Measurements from ENCODE around the gene TUBB4A. TPM values are rescaled to one million over a fixed set of nuclear protein-coding genes. Genes with fewer than 3 reads are reported as not detected.
"Not testable (repeated sequence)": the region's sequence is repeated elsewhere in the genome, so short reads cannot be mapped to it uniquely, and the experiment has no call there.

Gene TUBB4A
- 2.3 and 3.0 TPM in 2 replicates for total RNA-seq

DNA sequence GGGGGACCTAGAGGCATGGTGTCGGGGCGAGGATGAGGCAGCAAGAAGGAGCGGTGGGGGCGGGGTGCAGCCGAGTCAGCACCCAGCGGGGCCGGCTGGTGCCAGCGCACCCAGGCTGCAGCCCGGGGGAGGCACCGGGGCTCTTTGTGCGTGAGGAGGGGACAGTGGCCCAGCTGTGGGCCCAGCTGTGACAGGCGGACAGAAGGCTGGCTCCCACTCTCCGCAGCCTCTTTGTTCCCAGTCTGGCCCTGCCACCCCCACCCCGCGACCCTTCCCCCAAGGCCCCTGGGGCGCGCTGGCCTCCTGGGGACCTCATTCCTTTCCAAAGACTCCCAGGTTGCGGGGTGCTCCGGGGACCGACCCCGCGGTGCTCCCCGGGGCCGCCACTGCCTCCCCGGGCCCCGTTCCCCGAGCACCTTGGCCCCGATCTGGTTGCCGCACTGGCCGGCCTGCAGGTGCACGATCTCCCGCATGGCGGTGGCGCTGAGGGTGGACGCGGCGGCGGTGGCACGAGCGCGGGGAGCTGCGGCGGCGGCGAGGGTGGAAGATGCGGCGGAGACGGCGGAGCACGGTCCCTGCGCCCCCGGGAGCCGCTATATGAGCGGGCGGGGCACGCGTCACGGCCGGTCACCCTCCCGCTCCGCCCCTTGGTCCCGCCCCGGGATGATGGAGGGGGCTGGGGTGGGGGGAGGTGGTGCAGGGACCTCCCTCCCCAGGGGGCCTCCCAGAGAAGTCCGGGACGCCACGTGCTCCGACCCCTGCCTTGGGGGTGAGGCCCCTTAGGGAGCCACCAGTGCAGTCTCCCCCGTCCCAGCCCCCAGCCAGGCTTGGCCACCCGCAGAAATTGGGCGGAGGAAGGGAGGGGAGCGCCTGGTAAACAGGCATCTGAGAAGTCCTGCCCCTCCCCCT lies at the start of gene TUBB4A:
TSS of gene TUBB4A (minus strand) at position 570 of the 909 bp plus-strand sequence. CDS start at position 473, 97 bp downstream.
- Mint-ChIP-seq H3K4me1 (ENCODE audit: low read depth) (peaks cover 21% of the 10 kb centered on the region), H3K4me3 (peak within 1 kb of the TSS; percentile 82), H3K27me3 (ENCODE audit: insufficient read depth) (peaks cover 18% of the 10 kb centered on the region), H3K27ac (no peak within 1 kb of the TSS), H3K9me3 (no peaks in the 10 kb centered on the region), H3K36me3 (ENCODE audit: low read depth) (no peaks in the 10 kb centered on the region)
- DNase-seq (ENCODE audit: low spot score): peak; percentile 31
- intact Hi-C loops (cut with micrococcal nuclease): loop anchor here (1.0 kb wide), 2 partner anchors 14 to 42 kb away; no protein-coding TSS in a partner anchor

DNA sequence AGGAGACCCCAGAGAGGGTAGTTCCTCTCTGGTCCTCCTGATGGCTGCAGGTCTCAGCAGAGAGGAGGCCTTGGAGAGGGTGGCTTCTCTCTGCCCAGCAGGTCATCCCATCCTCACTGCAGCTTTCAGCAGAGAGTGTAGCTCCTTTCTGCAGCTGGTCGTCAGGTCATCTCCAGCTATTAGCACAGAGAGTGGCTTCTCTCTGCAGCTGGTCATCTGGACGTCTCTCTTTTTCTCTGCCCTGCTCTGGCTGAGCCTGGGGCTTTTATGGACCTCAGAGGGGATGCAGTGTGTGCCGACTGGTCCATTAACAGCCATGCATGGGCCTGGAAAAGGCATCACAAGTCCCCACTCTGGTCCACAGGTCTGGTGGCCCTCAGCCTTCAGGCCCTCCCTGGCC lies 49.0 kb upstream of the TUBB4A start:
- peaks cover 7% of the 10 kb centered on the region for H3K4me1 Mint-ChIP-seq (ENCODE audit: low read depth)

DNA sequence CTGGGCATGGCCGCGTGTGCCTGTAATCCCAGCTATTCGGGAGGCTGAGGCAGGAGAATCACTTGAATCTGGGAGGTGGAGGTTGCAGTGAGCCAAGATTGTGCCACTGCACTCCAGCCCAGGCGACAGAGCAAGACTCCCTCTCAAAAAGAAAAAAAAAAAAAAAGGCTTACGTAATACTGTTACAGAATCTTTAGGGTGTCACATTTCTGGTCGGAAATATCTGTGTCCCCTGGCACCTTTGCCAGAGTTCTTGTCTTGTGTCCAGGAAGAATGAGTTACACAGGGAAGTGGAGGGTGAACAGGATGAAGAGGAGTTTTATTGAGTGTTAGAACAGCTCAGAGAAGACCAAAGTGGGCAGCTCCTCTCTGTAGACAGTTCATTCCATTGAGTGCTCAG lies 48.6 kb upstream of the TUBB4A start:
- intact Hi-C loops (cut with micrococcal nuclease): loop anchor here (5.0 to 10.0 kb wide), 2 partner anchors 33 to 64 kb away; no protein-coding TSS in a partner anchor
- DNase-seq (ENCODE audit: low spot score); H3K9me3 Mint-ChIP-seq; H3K4me3 Mint-ChIP-seq; H3K27ac Mint-ChIP-seq; H3K27me3 Mint-ChIP-seq (ENCODE audit: insufficient read depth); H3K36me3 Mint-ChIP-seq (ENCODE audit: low read depth); H3K4me1 Mint-ChIP-seq (ENCODE audit: low read depth): not testable (repeated sequence)

More for the DNA sequence above, 49.0 kb upstream of the TUBB4A start:
- H3K9me3 Mint-ChIP-seq: peaks cover 5% of the 10 kb centered on the region
- H3K36me3 Mint-ChIP-seq (ENCODE audit: low read depth): no peaks in the 10 kb centered on the region
- DNase-seq (ENCODE audit: low spot score): no peak
- peaks cover 8% of the 10 kb centered on the region for H3K27me3 Mint-ChIP-seq (ENCODE audit: insufficient read depth)
- no peak overlapping the region for H3K27ac Mint-ChIP-seq
- H3K4me3 Mint-ChIP-seq: no peak overlapping the region
- intact Hi-C loops (cut with micrococcal nuclease): loop anchor here (5.0 to 10.0 kb wide), 2 partner anchors 34 to 64 kb away; no protein-coding TSS in a partner anchor

GRCh38 chr19:6543866-6544347 lies 41.8 kb upstream of the TUBB4A start:
- intact Hi-C loops (cut with micrococcal nuclease): no loop called here
- H3K36me3 Mint-ChIP-seq (ENCODE audit: low read depth): no peaks in the 10 kb centered on the region
- H3K27ac Mint-ChIP-seq: no peak overlapping the region
- H3K4me1 Mint-ChIP-seq (ENCODE audit: low read depth): peaks cover 13% of the 10 kb centered on the region
- no peak for DNase-seq (ENCODE audit: low spot score)
- H3K9me3 Mint-ChIP-seq: peaks cover 5% of the 10 kb centered on the region
- peaks cover 3% of the 10 kb centered on the region for H3K27me3 Mint-ChIP-seq (ENCODE audit: insufficient read depth)
- H3K4me3 Mint-ChIP-seq: no peak overlapping the region

DNA sequence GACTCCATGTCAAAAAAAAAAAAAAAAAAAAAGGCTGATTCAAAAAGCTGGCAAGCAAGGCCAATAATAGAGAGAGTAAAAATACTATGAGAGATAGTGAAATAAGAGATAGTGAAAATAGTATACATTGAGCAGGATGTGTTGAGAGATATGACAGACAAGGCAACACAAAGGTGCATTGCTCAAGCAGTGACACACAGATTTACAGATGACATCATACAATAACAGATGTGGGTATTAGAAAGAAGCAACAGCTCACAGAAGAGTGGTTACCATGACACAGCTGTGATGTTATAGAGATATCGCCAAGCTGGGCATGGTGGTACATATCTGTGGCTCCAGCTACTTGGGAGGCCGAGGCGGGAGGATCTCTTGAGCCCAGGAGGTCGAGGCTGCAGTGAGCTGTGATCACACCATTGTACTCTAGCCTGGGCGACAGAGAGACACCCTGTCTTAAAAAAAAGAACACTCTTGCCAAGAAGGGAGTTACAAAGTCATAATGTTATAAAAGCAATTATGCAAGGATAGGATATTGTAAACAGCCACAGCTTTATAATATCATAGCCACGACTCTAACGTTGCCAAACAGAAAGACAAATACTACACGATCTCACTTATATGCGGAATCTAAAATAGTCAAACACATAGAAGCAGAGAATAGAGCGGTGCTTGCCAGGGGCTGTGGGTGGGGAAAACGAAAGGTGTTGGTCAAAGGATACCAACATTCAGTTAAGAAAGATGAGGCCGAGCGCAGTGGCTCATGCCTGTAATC lies 39.0 kb upstream of the TUBB4A start:
- intact Hi-C loops (cut with micrococcal nuclease): no loop called here
- H3K4me3 Mint-ChIP-seq: no peak overlapping the region
- peaks cover 1% of the 10 kb centered on the region for H3K27me3 Mint-ChIP-seq (ENCODE audit: insufficient read depth)
- no peak overlapping the region for H3K27ac Mint-ChIP-seq
- peaks cover 7% of the 10 kb centered on the region for H3K36me3 Mint-ChIP-seq (ENCODE audit: low read depth)
- peaks cover 17% of the 10 kb centered on the region for H3K4me1 Mint-ChIP-seq (ENCODE audit: low read depth)
- DNase-seq (ENCODE audit: low spot score): no peak
- H3K9me3 Mint-ChIP-seq: no peaks in the 10 kb centered on the region

DNA sequence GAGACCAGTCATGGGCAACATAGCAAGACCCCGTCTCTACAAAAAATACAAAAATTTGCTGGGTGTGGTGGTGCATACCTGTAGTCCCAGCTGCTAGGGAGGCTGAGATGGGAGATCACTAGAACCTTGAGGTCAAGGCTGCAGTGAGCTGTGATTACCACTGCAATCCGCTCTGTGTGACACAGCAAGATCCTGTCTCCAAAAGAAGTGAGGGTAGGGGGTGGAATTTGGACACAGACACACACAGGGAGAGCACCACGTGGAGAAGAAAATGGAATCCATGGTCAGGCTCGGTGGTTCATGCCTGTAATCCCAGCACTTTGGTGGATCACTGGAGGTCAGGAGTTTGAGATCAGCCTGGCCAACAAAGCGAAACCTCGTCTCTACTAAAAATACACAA lies 37.4 kb upstream of the TUBB4A start:
- Mint-ChIP-seq H3K4me3 (no peak overlapping the region), H3K36me3 (ENCODE audit: low read depth) (peaks cover 11% of the 10 kb centered on the region), H3K4me1 (ENCODE audit: low read depth) (peaks cover 27% of the 10 kb centered on the region), H3K27ac (no peak overlapping the region), H3K9me3 (no peaks in the 10 kb centered on the region), H3K27me3 (ENCODE audit: insufficient read depth) (peaks cover 2% of the 10 kb centered on the region)
- DNase-seq (ENCODE audit: low spot score): no peak
- intact Hi-C loops (cut with micrococcal nuclease): no loop called here

DNA sequence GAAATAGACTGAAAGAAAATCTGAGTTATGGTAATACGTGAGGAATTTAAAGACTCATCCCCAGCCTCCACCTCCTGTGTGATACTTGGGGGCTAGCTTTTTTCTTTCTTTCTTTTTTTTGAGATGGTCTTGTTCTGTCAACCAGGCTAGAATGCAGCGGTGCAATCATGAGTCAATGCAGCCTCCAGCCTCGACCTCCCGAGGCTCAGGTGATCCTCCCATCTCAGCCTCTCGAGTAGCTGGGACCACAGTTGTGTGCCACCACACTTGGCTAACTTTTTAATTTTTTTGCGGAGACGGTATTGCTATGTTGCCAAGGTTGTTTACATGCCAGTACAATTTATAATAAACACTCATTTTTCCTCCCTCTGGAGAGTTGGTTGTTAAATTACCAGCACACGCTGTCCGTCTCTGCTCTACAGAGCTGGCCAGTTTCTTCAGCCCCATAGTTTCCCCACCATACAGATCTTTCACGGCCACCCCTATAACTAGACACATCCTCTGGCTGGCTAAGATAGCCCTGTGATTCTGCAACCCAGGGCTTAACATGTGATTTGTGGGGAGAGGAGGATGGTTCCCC lies 33.5 kb upstream of the TUBB4A start:
- Mint-ChIP-seq H3K27me3 (ENCODE audit: insufficient read depth) (peaks cover 18% of the 10 kb centered on the region), H3K4me3 (peak overlapping the region; percentile 3), H3K36me3 (ENCODE audit: low read depth) (peaks cover 16% of the 10 kb centered on the region), H3K4me1 (ENCODE audit: low read depth) (peaks cover 39% of the 10 kb centered on the region), H3K9me3 (no peaks in the 10 kb centered on the region), H3K27ac (peak overlapping the region; percentile 74)
- no peak for DNase-seq (ENCODE audit: low spot score)
- intact Hi-C loops (cut with micrococcal nuclease): no loop called here

GRCh38 chr19:6534451-6535093 lies 32.5 kb upstream of the TUBB4A start:
- Mint-ChIP-seq H3K4me1 (ENCODE audit: low read depth) (peaks cover 50% of the 10 kb centered on the region), H3K27ac (no peak overlapping the region), H3K36me3 (ENCODE audit: low read depth) (peaks cover 18% of the 10 kb centered on the region), H3K27me3 (ENCODE audit: insufficient read depth) (peaks cover 29% of the 10 kb centered on the region), H3K9me3 (no peaks in the 10 kb centered on the region), H3K4me3 (no peak overlapping the region)
- DNase-seq (ENCODE audit: low spot score): no peak
- intact Hi-C loops (cut with micrococcal nuclease): loop anchor here (5.0 kb wide), 3 partner anchors 53 to 203 kb away; partner anchors contain the start of genes GPR108, TNFSF14 and TRIP10

DNA sequence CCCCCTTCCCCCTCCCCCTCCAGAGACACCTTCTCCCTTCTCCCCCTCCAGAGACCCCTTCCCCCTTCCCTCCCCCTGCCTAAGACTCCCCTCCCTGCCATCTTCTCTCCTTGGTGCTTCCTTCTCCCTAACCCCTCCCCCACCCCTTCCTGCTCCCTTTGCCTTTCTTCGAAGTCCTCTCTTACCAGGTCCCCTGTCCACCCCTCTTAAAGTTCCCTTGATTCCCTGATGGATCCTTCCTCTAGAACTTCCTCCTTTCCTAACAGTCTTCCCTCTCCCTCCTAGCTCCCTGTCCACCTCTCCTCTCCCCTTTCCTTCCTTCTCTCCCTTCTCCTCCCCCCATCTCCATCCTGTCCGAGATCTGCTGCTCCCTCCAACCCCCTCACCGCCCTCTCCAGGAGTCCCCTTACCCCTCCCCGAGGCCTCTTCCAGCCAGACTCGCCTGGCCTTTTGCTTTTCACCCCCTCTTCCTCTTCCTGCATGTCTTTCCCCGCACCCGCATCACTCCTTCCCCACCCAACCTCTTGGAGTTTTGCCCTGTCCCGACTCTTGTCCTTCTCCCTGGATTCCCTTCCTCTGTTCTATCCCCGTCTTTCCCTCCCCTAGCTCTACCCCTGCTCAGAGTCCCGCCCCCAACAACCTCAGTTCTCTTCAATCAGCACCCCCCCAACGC lies 31.8 kb upstream of the TUBB4A start:
- Mint-ChIP-seq H3K27me3 (ENCODE audit: insufficient read depth) (peaks cover 32% of the 10 kb centered on the region), H3K9me3 (no peaks in the 10 kb centered on the region), H3K27ac (peak overlapping the region; percentile 10), H3K36me3 (ENCODE audit: low read depth) (peaks cover 18% of the 10 kb centered on the region), H3K4me3 (no peak overlapping the region), H3K4me1 (ENCODE audit: low read depth) (peaks cover 55% of the 10 kb centered on the region)
- intact Hi-C loops (cut with micrococcal nuclease): loop anchor here (5.0 kb wide), 3 partner anchors 53 to 203 kb away; partner anchors contain the start of genes GPR108, TNFSF14 and TRIP10
- no peak for DNase-seq (ENCODE audit: low spot score)

- Mint-ChIP-seq H3K27ac (no peak overlapping the region), H3K9me3 (no peaks in the 10 kb centered on the region), H3K27me3 (ENCODE audit: insufficient read depth) (peaks cover 32% of the 10 kb centered on the region), H3K36me3 (ENCODE audit: low read depth) (peaks cover 18% of the 10 kb centered on the region), H3K4me1 (ENCODE audit: low read depth) (peaks cover 55% of the 10 kb centered on the region), H3K4me3 (peak overlapping the region; percentile 64)
- DNase-seq (ENCODE audit: low spot score): no peak
- intact Hi-C loops (cut with micrococcal nuclease): loop anchor here (5.0 kb wide), 3 partner anchors 54 to 204 kb away; partner anchors contain the start of genes GPR108, TNFSF14 and TRIP10
Measured at GRCh38 chr19:6533000-6533328, 30.9 kb upstream of the TUBB4A start.

GRCh38 chr19:6532244-6532999 lies 30.3 kb upstream of the TUBB4A start:
- Mint-ChIP-seq H3K27me3 (ENCODE audit: insufficient read depth) (peaks cover 32% of the 10 kb centered on the region), H3K36me3 (ENCODE audit: low read depth) (peaks cover 18% of the 10 kb centered on the region), H3K9me3 (no peaks in the 10 kb centered on the region), H3K4me1 (ENCODE audit: low read depth) (peaks cover 55% of the 10 kb centered on the region), H3K4me3 (peak overlapping the region; percentile 64), H3K27ac (peak overlapping the region; percentile 83)
- no peak for DNase-seq (ENCODE audit: low spot score)
- intact Hi-C loops (cut with micrococcal nuclease): loop anchor here (5.0 kb wide), 3 partner anchors 55 to 205 kb away; partner anchors contain the start of genes GPR108, TNFSF14 and TRIP10

Data from activated T-helper 1 cell treated with anti-CD3 and anti-CD28 coated beads, Interleukin-12 subunit alpha, Interleukin-12 subunit beta, Interleukin-2, Interleukin-4 antibody, amounts not matched to agents 30 ng/mL and 10 ng/mL and 1 ng/mL, durations not matched to agents 14 hours and 24 hours and 36 hours (primary cell).